Measurements from ENCODE around the gene LRIG1.

The LRIG1 gene

GRCh38 chr3:66403323-66403990, 97.4 kb downstream of the LRIG1 start:
- Mint-ChIP-seq H3K4me1 (peaks cover 65% of the 10 kb centered on the region), H3K36me3 (ENCODE audit: low read depth) (peaks cover 15% of the 10 kb centered on the region), H3K9me3 (no peaks in the 10 kb centered on the region), H3K27me3 (ENCODE audit: low read depth) (no peaks in the 10 kb centered on the region), H3K4me3 (no peak overlapping the region), H3K27ac (peak overlapping the region in 2 of 3 experiments; percentile 44 to 82)
- no peak for TF ChIP-seq CTCF (IDR thresholded peaks at IDR 0.05; ENCODE audit: unreplicated experiment in 3 of 3)

- H3K36me3 Mint-ChIP-seq (ENCODE audit: low read depth) = peaks cover 18% of the 10 kb centered on the region
- peak overlapping the region; percentile 1 to 82 (median 44) for H3K27ac Mint-ChIP-seq
- TF ChIP-seq CTCF (IDR thresholded peaks at IDR 0.05; ENCODE audit: unreplicated experiment in 3 of 3) = no peak
- peak overlapping the region in 1 of 3 experiments; percentile 18 for H3K4me3 Mint-ChIP-seq
- no peaks in the 10 kb centered on the region for H3K27me3 Mint-ChIP-seq (ENCODE audit: low read depth)
- H3K4me1 Mint-ChIP-seq = peaks cover 67% of the 10 kb centered on the region
- no peaks in the 10 kb centered on the region for H3K9me3 Mint-ChIP-seq
Measured at GRCh38 chr3:66402596-66403290, 98.1 kb downstream of the LRIG1 start.

DNA sequence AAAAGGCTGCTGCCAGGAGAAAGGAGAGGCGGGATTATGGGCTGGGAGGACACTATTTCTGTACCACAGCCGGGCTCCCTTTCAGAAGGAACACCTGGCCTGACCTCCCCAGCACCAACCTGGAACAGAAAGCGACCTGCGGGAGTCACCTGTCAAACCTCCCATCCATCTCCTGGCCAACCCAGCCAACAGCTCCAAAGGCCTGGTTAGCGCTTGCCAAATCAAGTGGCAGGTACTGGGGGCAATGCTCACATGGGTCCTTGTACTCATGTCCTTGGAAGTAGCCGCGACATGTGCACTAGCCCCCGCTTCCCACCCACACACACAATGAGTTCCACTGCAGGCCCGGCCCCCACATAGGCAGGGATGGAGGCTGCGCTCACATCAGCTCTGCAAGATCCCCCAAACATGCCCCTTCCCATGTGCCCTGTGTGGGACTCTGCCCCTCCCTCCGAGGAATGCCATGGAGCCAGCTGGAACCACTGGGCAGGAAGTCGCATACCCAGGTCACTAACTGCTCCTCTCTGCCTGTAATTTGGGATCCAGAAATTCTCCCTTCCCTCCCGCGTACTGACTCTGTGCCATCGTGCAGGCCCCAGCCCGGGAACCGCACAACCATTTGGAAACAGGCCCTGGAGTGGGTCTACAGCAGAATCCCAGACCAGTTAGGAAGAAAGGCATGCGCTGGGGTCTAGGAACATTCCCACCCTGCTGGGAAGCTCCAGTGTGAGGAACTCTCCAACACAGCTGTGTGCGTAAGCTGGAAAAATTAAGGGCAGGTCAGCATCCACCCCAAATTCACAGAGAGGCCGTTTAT, 98.9 kb downstream of the LRIG1 start:
- Mint-ChIP-seq H3K9me3 (no peaks in the 10 kb centered on the region), H3K36me3 (ENCODE audit: low read depth) (peaks cover 23% of the 10 kb centered on the region), H3K27me3 (ENCODE audit: low read depth) (no peaks in the 10 kb centered on the region), H3K27ac (peak overlapping the region; percentile 35 to 82 (median 44)), H3K4me3 (no peak overlapping the region), H3K4me1 (peaks cover 62% of the 10 kb centered on the region)
- TF ChIP-seq CTCF (IDR thresholded peaks at IDR 0.05; ENCODE audit: unreplicated experiment in 3 of 3) = no peak

- H3K9me3 Mint-ChIP-seq = no peaks in the 10 kb centered on the region
- peak overlapping the region; percentile 46 to 82 (median 47) for H3K27ac Mint-ChIP-seq
- H3K27me3 Mint-ChIP-seq (ENCODE audit: low read depth) = no peaks in the 10 kb centered on the region
- peaks cover 30% of the 10 kb centered on the region for H3K36me3 Mint-ChIP-seq (ENCODE audit: low read depth)
- H3K4me1 Mint-ChIP-seq = peaks cover 60% of the 10 kb centered on the region
- peak overlapping the region in 2 of 3 experiments; percentile 10 to 21 for H3K4me3 Mint-ChIP-seq
- no peak for TF ChIP-seq CTCF (IDR thresholded peaks at IDR 0.05; ENCODE audit: unreplicated experiment in 3 of 3)
Measured at GRCh38 chr3:66401157-66401550, 99.7 kb downstream of the LRIG1 start.

DNA sequence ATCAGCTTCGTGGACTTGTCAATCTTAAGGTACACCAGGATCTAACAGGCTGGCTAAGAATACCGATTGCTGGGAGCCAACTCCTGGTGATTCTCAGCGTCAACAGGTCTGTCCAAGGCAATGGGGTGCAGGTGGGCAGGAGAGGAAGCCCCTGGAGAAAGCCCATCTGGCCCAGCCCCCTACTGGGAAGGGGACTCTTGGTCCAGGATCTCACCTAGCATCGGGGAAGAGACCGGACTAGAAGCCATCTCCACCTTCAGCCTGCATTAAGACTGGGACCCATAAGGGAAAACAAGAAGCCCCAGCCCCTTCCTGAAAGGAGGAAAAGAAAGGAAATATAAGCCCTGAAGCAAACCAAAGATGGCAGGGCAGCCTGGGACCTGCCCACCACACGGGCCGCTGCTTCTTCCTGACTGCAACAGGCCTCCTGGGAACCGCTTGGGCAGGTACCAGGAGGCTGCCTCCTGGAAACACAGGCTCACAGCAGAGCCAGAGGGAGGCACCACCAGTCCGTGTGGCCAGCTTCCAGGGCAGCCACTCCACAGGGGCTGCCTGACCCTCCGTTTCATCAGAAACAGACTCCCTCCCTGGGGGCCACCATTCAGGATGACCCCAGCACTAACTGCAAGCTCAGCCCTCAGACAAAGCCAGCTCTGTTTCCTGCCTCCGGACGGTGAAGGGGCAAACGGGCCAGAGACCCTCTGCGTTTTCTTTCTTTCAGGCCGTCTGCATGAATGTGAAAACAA, 100.2 kb downstream of the LRIG1 start:
- H3K9me3 Mint-ChIP-seq = no peaks in the 10 kb centered on the region
- H3K36me3 Mint-ChIP-seq (ENCODE audit: low read depth) = peaks cover 30% of the 10 kb centered on the region
- peaks cover 60% of the 10 kb centered on the region for H3K4me1 Mint-ChIP-seq
- TF ChIP-seq CTCF (IDR thresholded peaks at IDR 0.05; ENCODE audit: unreplicated experiment in 3 of 3) = no peak
- peak overlapping the region; percentile 46 to 82 (median 47) for H3K27ac Mint-ChIP-seq
- H3K4me3 Mint-ChIP-seq = no peak overlapping the region
- H3K27me3 Mint-ChIP-seq (ENCODE audit: low read depth) = no peaks in the 10 kb centered on the region

All from nephron (organoid).